ENCODE measurements around the gene CELSR3.

GRCh38 chr3:48694610-48695392 lies 32.1 kb upstream of the CELSR3 start:
- no peak for TF ChIP-seq NFRKB (IDR thresholded peaks at IDR 0.05)
- TF ChIP-seq ARNT (IDR thresholded peaks at IDR 0.05), result no peak
- TF ChIP-seq TARDBP (IDR thresholded peaks at IDR 0.05), result no peak
- no peak for TF ChIP-seq SUZ12 (IDR thresholded peaks at IDR 0.05)
- no peak for TF ChIP-seq BHLHE40 (IDR thresholded peaks at IDR 0.05; ENCODE audit: borderline replicate concordance)
- no peak for TF ChIP-seq FOXK2 (IDR thresholded peaks at IDR 0.05)
- no peak for TF ChIP-seq FOXM1 (IDR thresholded peaks at IDR 0.05; ENCODE audit: borderline replicate concordance)
- TF ChIP-seq ELF4 (IDR thresholded peaks at IDR 0.05), result no peak
- no peak for TF ChIP-seq HDGF (IDR thresholded peaks at IDR 0.05; ENCODE audit: borderline replicate concordance)

Measured in HEK293T (cell line).